Measurements from ENCODE around the gene CCDC14.

DNA sequence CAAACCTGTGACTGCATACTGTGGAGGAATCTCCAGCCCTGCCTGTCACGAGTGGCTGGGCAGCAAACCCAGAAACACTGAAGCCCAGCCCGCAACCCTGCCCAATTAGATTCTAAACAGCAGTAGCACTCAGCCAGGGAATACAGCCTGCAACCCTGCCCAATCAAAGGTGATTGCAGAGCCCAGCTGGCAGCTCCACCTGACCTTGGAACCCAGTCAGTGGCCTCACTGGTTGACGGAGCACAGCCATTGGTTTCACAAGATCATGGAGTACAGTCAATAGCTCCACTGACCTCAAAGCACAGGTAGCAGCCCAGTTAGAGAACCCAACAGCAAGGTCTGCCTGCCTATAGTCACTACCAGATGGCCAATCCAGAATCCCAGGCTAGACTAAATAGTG lies 41.7 kb downstream of the CCDC14 start:
- TF ChIP-seq, protein P1, sequence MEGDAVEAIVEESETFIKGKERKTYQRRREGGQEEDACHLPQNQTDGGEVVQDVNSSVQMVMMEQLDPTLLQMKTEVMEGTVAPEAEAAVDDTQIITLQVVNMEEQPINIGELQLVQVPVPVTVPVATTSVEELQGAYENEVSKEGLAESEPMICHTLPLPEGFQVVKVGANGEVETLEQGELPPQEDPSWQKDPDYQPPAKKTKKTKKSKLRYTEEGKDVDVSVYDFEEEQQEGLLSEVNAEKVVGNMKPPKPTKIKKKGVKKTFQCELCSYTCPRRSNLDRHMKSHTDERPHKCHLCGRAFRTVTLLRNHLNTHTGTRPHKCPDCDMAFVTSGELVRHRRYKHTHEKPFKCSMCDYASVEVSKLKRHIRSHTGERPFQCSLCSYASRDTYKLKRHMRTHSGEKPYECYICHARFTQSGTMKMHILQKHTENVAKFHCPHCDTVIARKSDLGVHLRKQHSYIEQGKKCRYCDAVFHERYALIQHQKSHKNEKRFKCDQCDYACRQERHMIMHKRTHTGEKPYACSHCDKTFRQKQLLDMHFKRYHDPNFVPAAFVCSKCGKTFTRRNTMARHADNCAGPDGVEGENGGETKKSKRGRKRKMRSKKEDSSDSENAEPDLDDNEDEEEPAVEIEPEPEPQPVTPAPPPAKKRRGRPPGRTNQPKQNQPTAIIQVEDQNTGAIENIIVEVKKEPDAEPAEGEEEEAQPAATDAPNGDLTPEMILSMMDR (conservative IDR thresholded peaks at IDR 0.05; ENCODE audit: low read length): no peak
- TF ChIP-seq EZH2phosphoT487 (IDR thresholded peaks at IDR 0.05; ENCODE audit: borderline replicate concordance): no peak
